Ascending aorta (tissue), 2 donors: ENCODE data around the gene RAB3IL1. TPM values are rescaled to one million over a fixed set of nuclear protein-coding genes. Genes with fewer than 3 reads are reported as not detected.

ENCODE experiments used
- DNase-seq, 2 donors: peaks; one replicate each; pipeline ENCODE4 v3.0.0-alpha.2; 2019; ENCODE audit warnings: low spot score in 2 of 2
- H3K27ac ChIP-seq, 2 donors: fragments of 200-600 bp; sonication (generic); one replicate each; pipeline ENCODE4 v1.5.1; 2016 to 2017; ENCODE audit warnings: mild to moderate bottlenecking in 1 of 2
- H3K27me3 ChIP-seq: fragments of 200-600 bp; sonication (generic); one replicate; pipeline ENCODE4 v1.5.1; 2017
- H3K36me3 ChIP-seq, 2 donors: fragments of 200-600 bp; sonication (generic); one replicate each; pipeline ENCODE4 v1.5.1; 2016
- H3K4me1 ChIP-seq, 2 donors: fragments of 200-600 bp; sonication (generic); one replicate each; pipeline ENCODE4 v1.5.1; 2016 to 2017; ENCODE audit warnings: mild to moderate bottlenecking in 1 of 2
- H3K4me3 ChIP-seq, 2 donors: fragments of 200-600 bp; sonication (generic); one replicate each; pipeline ENCODE4 v1.5.1; 2016 to 2017; ENCODE audit warnings: mild to moderate bottlenecking in 1 of 2
- H3K9me3 ChIP-seq, 2 donors: fragments of 200-600 bp; sonication (generic); one replicate each; pipeline ENCODE4 v1.5.1; 2016
- CTCF ChIP-seq, 3 experiments: fragments of 200-600 bp in 2 of 3; fragments of 450-650 bp in 1 of 3; sonication (generic) in 2 of 3; IDR thresholded peaks; one replicate each; pipeline ENCODE4 v1.5.1; 2016 to 2019; ENCODE audit warnings: antibody characterized with exemption in 3 of 3, mild to moderate bottlenecking in 1 of 3, moderate library complexity in 1 of 3
- intact Hi-C: fragments of 100-400 bp; cut with DNase I; formaldehyde crosslinking; loops from one replicate; pipeline ENCODE4 v1.15.1; 2023
- total RNA-seq: library from RNA; depleted of rRNA; stranded (reverse); fragments of >200 nt; gene quantifications from one replicate; pipeline ENCODE4 v1.1.0, GENCODE V29; 2016

RAB3IL1 gene
- total RNA-seq, 1 donor from 2014 or later = 23.2 TPM

- Histone ChIP-seq H3K9me3 (no peaks in the 10 kb centered on the region), H3K27ac (no peak overlapping the region), H3K4me1 (peaks cover 0 to 6% of the 10 kb centered on the region in 2 donors), H3K27me3 (no peaks in the 10 kb centered on the region), H3K36me3 (peaks cover 14 to 37% of the 10 kb centered on the region in 2 donors), H3K4me3 (no peak overlapping the region)
- intact Hi-C loops = no loop called here
- no peak for TF ChIP-seq CTCF (IDR thresholded peaks at IDR 0.05)
- DNase-seq = no peak
Observed at GRCh38 chr11:61907282-61907681, 10.1 kb downstream of the RAB3IL1 start.

DNA sequence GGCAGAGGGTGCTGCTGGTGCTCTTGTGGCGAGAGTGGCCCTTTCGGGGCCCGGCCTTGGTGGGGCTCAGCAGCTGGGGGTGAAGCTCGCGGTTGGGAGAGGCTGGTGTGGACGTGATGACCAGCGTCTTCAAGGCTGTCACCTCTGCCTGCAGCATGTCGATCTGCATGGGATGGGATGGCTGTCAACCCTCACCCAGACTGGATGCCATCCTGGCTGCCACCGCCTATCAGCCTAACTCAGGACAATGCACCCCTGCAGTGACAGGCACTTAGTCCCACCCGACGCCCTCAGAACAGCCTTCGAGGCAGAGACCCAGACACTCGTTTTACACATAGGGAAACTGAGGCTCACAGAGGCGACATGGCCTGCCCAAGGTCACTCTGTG, 10.8 kb downstream of the RAB3IL1 start:
- Histone ChIP-seq H3K9me3 (no peaks in the 10 kb centered on the region), H3K27ac (no peak overlapping the region), H3K27me3 (no peaks in the 10 kb centered on the region), H3K4me3 (no peak overlapping the region), H3K4me1 (peaks cover 0 to 6% of the 10 kb centered on the region in 2 donors), H3K36me3 (peaks cover 14 to 45% of the 10 kb centered on the region in 2 donors)
- no peak for DNase-seq
- intact Hi-C loops = no loop called here
- TF ChIP-seq CTCF (IDR thresholded peaks at IDR 0.05) = no peak

DNA sequence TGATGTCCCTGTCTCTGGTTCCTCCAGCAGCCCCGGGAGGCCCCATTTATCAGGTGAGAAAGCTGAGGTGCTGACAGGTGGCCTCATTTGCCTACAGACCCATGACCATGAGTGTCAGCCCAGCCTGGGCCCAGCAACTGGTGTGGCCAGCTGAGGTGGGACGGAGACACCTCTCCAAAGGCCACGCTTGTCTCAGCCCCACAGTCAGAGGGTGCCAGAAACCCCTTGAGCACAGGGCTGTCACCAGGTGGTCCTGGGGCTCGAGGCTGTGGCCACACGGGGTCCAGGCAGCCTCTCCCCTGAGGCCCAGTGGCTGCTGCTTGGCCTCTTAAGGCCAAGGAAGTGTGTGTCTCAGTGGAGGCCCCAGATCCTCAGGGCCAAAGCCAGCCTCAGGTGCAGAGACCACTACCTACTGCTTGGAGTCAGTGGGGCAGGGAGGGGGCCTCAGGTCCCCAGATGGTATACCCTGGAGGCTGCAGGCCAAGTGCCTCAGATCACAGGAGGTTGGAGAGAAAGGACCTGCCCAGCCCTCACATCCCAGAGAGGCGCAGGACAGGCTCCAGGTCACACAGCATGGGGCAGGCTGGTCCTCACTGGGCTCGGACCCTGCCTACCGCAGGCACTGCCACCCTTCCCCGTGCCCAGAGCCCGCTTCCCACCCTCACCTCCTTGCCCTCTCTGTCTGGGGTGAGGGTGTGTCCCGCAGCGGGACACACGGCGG, 11.4 kb downstream of the RAB3IL1 start:
- no peak for TF ChIP-seq CTCF (IDR thresholded peaks at IDR 0.05)
- no peak for DNase-seq
- no peaks in the 10 kb centered on the region for H3K27me3 ChIP-seq
- H3K4me3 ChIP-seq = no peak overlapping the region
- H3K4me1 ChIP-seq = peaks cover 0 to 6% of the 10 kb centered on the region in 2 donors
- H3K27ac ChIP-seq = no peak overlapping the region
- intact Hi-C loops = no loop called here
- H3K9me3 ChIP-seq = no peaks in the 10 kb centered on the region
- peaks cover 14 to 50% of the 10 kb centered on the region in 2 donors for H3K36me3 ChIP-seq

GRCh38 chr11:61905067-61905696, 12.2 kb downstream of the RAB3IL1 start:
- H3K27me3 ChIP-seq = no peaks in the 10 kb centered on the region
- H3K36me3 ChIP-seq = peaks cover 14 to 52% of the 10 kb centered on the region in 2 donors
- peaks cover 0 to 6% of the 10 kb centered on the region in 2 donors for H3K4me1 ChIP-seq
- no peak for DNase-seq
- TF ChIP-seq CTCF (IDR thresholded peaks at IDR 0.05) = no peak
- intact Hi-C loops = no loop called here
- no peaks in the 10 kb centered on the region for H3K9me3 ChIP-seq
- no peak overlapping the region for H3K4me3 ChIP-seq
- H3K27ac ChIP-seq = no peak overlapping the region

DNA sequence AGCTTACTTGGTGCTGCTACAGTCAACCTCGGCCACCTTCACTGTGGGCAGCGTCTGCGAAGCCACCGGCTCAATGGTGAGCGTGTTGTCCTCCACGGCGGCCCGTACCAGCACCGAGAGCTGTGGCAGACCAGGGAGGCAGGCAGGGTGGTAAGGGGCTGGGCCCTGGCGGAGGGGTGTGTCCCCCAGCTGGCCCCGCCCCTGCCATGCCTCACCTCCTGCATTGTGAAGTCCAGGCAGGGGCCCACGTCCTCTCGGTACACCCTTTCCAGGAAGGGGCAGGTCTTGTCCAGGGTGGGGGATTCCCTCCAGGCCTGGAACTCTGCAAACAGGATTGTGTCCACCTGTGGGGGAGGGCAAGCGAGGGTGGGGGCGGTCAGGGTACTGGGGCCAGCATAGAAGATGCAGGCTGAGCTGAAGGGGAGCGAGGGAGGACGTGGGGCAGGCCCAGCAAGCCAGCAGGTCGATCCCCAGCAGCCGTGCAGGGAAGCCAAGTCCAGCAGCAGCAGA, 12.8 kb downstream of the RAB3IL1 start:
- H3K36me3 ChIP-seq = peaks cover 14 to 52% of the 10 kb centered on the region in 2 donors
- no peak overlapping the region for H3K4me3 ChIP-seq
- intact Hi-C loops = no loop called here
- H3K27me3 ChIP-seq = no peaks in the 10 kb centered on the region
- H3K9me3 ChIP-seq = no peaks in the 10 kb centered on the region
- H3K4me1 ChIP-seq = peaks cover 0 to 6% of the 10 kb centered on the region in 2 donors
- no peak overlapping the region for H3K27ac ChIP-seq
- DNase-seq = no peak
- TF ChIP-seq CTCF (IDR thresholded peaks at IDR 0.05) = no peak
